GM12878 (cell line): ENCODE measurements around the gene KCNQ1OT1.

Source experiments
- CBFB ChIP-seq: IDR thresholded peaks from 2 replicates; pipeline ENCODE4 v1.6.1; 2016; ENCODE audit warnings: antibody characterized with exemption, low read depth
- EZH2 ChIP-seq: IDR thresholded peaks from 2 replicates; pipeline ENCODE4 v1.6.1; 2012; ENCODE audit warnings: low read depth, mild to moderate bottlenecking, control low read depth, inconsistent platforms, low read length, borderline replicate concordance; ENCODE audit not compliant: control insufficient read depth
- ZBED1 ChIP-seq: IDR thresholded peaks from 2 replicates; pipeline ENCODE4 v1.6.1; 2016; ENCODE audit warnings: borderline replicate concordance
- TF ChIP-seq, protein P1 (sequence below), 3 experiments: IDR thresholded peaks in 2 of 3; conservative IDR thresholded peaks in 1 of 3; 2 replicates each; pipeline ENCODE4 v1.5.1; 2011; ENCODE audit warnings: low read depth in 3 of 3, low read length in 3 of 3, mild to moderate bottlenecking in 3 of 3, control low read depth in 2 of 3, moderate library complexity in 2 of 3, inconsistent platforms in 1 of 3, mixed read lengths in 1 of 3; ENCODE audit not compliant: control insufficient read depth in 2 of 3, insufficient read depth in 1 of 3; ENCODE audit errors: extremely low read depth in 1 of 3
- TF ChIP-seq, protein P2 (sequence below): fragments of 450-650 bp; IDR thresholded peaks from 2 replicates; pipeline ENCODE4 v1.6.1; 2016; ENCODE audit warnings: mild to moderate bottlenecking

DNA sequence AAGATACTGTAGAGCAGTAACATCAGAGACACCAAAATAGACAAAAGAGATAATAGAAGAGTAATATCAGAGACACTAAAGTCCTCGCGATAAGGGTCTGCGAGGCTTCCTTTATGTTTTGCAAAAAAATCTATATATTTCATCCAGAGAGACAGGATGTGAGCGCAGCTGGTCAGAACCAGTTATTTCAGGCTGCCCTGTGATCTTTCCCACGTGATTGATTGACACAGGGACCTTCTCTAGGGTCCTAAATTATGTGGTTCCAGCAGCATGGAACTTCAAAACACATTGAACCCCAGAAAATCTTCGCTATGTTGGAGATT is 136.9 kb downstream of the KCNQ1OT1 start:
- TF ChIP-seq, protein P1, sequence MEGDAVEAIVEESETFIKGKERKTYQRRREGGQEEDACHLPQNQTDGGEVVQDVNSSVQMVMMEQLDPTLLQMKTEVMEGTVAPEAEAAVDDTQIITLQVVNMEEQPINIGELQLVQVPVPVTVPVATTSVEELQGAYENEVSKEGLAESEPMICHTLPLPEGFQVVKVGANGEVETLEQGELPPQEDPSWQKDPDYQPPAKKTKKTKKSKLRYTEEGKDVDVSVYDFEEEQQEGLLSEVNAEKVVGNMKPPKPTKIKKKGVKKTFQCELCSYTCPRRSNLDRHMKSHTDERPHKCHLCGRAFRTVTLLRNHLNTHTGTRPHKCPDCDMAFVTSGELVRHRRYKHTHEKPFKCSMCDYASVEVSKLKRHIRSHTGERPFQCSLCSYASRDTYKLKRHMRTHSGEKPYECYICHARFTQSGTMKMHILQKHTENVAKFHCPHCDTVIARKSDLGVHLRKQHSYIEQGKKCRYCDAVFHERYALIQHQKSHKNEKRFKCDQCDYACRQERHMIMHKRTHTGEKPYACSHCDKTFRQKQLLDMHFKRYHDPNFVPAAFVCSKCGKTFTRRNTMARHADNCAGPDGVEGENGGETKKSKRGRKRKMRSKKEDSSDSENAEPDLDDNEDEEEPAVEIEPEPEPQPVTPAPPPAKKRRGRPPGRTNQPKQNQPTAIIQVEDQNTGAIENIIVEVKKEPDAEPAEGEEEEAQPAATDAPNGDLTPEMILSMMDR (IDR thresholded peaks at IDR 0.05 in 2 of 3, conservative IDR thresholded peaks at IDR 0.05 in 1 of 3; ENCODE audit: control insufficient read depth in 2 of 3, extremely low read depth in 1 of 3, insufficient read depth in 1 of 3, low read depth in 3 of 3, low read length in 3 of 3) = no peak
- TF ChIP-seq EZH2 = no peak
- no peak for TF ChIP-seq CBFB
- TF ChIP-seq, protein P2, sequence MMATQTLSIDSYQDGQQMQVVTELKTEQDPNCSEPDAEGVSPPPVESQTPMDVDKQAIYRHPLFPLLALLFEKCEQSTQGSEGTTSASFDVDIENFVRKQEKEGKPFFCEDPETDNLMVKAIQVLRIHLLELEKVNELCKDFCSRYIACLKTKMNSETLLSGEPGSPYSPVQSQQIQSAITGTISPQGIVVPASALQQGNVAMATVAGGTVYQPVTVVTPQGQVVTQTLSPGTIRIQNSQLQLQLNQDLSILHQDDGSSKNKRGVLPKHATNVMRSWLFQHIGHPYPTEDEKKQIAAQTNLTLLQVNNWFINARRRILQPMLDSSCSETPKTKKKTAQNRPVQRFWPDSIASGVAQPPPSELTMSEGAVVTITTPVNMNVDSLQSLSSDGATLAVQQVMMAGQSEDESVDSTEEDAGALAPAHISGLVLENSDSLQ = no peak
- TF ChIP-seq ZBED1 = no peak
